Measurements from ENCODE around the gene BCAS3.

The BCAS3 gene

DNA sequence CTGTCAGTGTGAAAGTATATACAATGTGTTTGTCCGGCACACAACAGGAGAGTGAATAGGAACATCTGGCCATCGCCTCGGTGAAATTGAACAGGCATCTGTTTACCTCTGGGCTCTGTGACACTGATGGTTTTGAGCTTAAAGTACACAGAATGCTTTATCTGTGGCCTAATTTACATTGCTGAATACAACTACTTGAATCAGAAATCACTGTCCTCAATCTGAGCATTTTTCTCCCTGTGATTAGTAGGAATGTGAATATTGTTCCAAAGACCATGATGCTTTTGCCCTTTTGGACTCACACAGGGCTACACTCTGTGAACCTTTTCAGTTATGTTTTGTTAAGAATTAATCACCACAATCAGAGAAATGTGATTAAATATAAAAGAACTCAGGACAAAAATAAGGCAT lies 399.0 kb downstream of the BCAS3 start:
- no peak for DNase-seq

GRCh38 chr17:61081959-61082358 lies 404.3 kb downstream of the BCAS3 start:
- no peak for DNase-seq

DNA sequence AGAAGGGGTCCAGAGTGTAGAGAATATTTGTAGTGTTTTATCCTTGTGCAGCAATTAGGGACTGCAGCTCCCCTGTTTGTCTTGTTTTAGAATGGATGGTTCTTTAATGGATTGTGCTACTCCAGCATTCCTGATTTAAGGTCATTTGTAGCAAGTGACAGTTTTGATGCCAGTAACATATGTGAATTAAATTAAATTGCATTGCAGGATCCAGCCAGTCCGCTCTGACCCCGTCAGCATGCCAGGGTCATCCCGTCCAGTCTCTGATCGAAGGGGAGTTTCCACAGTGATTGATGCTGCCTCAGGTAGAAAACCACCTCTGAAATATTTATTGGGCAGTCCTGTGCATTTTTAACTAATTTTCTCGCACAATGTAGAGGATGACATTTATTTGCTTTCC lies 406.6 kb downstream of the BCAS3 start:
- DNase-seq: no peak

DNA sequence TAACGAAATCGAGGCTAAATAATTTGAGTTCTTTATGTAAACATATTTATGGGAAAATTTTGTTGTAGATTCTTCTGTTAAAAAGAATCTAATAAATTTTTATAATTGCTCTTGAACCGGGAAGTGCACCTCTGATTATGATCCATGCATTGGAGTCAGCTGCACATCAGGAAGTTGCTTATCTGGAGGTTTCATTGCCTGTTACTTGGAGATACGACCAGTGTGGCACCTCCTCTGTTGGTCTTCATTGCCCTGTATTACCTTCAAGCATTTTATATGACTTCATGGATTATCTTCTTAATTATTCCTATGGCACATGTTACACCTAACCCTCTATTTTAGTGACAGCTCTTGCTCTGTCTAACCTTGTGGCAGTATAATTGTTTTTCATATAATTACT lies 409.4 kb downstream of the BCAS3 start:
- DNase-seq: no peak

GRCh38 chr17:61088556-61088955 lies 410.9 kb downstream of the BCAS3 start:
- no peak for DNase-seq

DNA sequence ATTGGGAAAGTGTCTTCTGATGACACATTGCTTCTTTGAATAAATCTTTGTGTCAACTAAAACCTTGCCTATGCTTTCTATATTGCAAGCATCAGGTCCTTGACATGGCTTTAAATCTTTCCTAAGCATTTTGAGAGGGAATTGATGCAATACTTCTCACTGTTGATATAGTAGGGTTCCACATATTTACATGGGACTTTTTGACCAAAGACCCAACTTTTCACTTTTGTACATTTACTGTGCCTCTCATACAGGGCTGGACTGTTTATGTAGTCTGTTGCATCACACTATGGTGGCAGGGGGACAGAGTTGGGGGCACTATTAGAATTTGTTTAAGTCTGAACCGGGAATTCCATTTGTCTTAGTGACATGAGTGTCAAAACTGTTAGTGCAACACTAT lies 413.4 kb downstream of the BCAS3 start:
- no peak for DNase-seq

DNA sequence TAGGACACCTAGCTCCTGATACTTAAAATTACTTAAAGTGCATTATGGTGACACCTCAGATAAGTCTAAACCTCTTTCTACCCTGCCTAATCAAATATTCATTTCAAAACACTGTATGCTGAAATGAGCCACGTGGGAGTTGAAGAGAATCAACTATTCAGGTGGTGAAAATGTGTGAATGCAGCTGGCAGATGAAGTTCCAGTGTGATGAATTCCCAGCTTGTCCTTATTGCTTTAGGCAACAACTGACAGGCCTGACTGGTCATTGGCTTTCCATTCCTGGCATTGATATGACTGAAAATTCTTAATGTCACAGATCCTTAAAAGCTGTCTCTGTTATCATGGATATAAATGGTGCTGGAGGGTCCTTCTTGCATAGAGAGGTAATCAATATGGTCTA lies 420.1 kb downstream of the BCAS3 start:
- DNase-seq: no peak

GRCh38 chr17:61106354-61106753 lies 428.7 kb downstream of the BCAS3 start:
- no peak for DNase-seq

DNA sequence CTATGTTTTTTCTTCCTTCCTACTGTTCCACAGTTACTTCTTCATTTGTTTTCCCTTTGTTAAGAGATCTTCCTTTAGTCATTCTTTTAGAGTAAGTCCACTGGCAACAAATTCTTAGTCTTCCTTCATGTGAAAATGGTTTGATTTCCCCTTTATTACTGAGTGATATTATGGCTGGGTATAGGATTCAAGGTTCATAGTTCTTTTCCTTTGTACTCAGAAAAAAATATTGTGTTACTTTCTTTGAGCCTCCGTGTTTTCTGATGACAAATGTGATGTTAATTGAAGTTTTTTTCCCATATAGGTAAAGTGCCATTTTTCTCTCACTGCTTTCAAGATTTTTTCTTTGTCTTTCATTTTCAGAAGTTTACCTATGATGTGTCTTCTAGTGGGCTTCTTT lies 438.9 kb downstream of the BCAS3 start:
- DNase-seq: no peak

GRCh38 chr17:61117983-61118382 lies 440.3 kb downstream of the BCAS3 start:
- no peak for DNase-seq

DNA sequence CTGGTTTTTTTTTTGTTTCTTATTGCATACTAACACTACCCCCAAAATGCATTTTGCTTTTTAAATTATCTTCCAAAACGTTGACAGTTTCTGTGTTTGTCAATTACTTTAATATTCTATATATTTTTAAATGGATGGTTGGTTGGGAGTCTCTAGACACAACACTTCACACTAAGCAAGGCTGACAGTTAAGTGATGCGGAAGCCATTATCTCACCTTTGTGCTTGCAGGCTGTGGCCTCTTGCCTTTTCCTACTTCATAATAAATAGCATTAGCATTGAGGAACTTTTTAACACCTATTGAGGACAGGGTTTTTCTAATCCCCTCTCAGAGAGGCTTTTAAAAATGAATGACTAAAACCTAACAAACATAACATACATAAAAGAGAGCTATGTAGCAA lies 441.2 kb downstream of the BCAS3 start:
- DNase-seq: no peak

- DNase-seq: no peak
Observed at GRCh38 chr17:61122326-61122913, 444.8 kb downstream of the BCAS3 start.

GRCh38 chr17:61124562-61124961 lies 446.9 kb downstream of the BCAS3 start:
- no peak for DNase-seq

- DNase-seq: no peak
Observed at GRCh38 chr17:61126473-61127249, 449.0 kb downstream of the BCAS3 start.

DNA sequence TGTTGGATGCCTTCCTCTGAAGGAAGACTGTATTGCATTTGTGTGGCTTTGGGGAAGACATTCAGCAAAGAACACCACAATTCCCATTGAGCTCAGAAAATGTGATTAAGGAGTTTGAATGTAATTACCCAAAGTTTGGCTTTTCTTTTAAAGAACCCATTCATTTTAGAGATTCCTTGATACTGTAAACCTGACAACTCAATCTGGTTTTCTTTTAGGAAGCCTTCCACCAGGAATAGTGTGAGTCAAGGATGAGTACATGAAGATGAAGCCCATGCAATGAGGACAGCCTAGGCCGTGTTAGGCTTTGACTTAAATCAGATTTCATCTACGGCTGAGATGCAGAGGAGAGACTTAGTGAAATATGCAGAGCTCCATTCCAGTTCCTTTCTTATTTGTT lies 450.3 kb downstream of the BCAS3 start:
- no peak for DNase-seq

DNA sequence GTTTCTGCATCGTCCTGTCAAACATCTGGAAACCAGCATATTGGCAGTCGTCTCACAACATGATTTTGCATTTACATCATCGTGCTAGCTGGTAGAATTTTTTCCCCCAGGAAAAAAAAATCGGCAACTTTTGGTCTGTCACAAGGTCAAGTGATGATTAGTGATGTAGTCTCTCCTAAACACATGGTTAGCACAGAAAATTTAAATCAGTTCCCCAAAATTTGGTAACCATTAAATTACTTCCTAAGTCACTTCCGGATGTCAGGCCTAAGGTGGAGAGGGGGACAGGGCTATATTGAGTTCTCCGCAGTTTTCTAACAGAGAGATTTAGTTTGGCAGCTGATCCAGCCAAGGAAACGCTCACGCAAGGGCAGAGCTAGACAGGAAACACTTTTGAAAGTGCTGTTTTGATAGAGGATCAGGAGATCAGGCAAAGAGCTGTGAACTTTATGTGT lies 451.0 kb downstream of the BCAS3 start:
- DNase-seq: no peak

DNA sequence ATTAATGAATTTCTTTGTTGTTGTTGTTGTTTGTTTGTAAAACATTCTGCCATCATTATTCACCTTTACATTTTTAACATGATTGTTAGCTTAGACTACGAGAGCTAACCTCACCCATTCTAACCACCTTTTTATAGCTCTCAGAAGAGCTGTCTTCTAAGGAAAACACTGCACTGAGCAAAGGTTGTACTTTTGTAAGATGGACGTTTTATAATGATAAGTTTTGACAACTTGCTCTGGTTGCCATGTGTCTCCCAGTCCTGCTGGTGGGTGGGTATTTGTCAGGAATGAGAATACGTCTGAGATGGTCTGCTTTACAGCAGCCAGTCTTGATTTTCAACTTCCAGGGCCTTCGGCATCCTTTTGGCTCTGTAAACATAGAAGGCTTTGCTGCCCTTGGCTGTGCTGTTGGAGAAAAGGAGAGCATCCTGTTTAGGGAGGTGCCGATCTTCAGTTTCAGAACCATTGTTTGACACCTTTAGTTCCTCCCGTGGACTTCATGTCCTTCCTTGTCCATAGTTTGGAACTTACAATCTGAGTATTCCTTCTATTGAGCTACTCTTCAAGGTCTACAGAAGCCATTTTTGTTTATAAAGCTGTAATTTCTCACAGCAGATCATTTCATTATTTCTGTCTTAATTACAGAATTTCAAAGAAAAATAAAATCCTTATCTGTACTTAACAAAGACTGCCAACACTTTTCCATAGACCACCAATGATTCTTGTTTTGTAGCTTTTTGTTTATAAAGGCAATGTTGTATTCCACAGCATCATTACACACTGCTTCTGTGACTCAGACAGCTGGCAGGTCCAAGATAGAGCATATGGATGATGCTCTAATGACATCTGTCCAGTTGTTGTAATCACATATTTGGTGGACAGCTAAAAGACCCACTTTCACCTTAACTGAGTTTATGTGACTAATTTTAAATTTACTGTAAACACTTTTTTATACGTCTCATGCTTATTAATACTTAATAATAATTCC lies 451.9 kb downstream of the BCAS3 start:
- no peak for DNase-seq

DNA sequence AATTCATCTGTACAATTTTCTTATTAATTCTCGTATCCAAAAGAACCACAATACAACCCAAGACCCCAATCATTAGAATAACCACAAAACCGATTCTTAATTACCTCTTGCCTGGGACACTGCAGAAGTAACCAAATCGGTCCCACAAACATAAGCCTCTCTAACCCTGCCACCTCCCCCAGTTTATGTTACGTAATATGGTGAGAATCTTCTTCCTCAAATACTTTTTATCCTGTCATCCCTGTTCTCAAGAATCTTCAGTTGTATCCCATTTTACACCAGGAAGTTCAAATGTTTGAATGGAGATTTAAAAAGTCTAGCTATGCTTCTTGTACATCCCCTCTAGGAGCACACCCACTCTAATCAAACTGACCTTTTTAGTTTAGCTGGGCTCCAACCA lies 452.7 kb downstream of the BCAS3 start:
- DNase-seq: no peak

DNA sequence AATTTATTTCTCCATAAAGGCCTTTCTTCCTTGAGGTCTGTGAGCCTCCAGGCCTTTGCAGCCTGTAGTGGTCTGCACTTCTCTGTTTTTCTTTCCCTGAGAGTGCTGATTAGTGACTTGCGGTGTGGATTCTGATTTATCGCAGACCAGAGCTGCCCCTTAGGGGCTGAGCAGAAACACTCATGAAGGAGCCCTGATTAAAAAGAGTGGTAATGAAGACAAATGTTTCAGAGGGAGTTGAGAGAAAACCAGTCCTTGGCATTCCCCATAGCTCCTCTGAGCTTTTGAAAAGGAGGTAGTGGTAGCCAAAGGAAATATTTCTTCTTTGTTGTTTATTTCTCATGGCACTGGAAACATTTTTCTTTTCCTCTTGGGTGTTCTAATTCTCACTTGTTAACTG lies 453.9 kb downstream of the BCAS3 start:
- DNase-seq: no peak

- no peak for DNase-seq
Observed at GRCh38 chr17:61132524-61132923, 454.9 kb downstream of the BCAS3 start.

GRCh38 chr17:61133853-61134252 lies 456.2 kb downstream of the BCAS3 start:
- no peak for DNase-seq

- no peak for DNase-seq
Observed at GRCh38 chr17:61134551-61135235, 457.0 kb downstream of the BCAS3 start.

DNA sequence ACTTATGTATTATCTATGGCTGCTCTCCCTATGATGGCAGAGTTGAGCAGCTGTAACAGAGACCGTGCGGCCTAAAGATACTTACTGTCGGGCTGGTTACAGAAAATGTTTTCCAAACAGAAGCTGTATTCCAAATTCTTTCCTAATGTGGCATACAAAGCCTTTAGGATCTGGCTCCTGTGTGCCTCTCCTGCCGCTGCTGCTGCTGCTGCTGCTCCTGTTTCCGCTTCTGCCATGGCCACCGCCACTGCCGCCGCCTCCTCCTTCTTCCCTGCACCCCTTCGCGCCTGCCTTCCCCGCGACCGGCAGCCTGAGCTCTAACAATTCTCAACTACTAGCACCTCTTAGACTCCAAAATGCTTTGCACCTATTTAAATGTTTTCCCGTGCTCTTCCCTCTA lies 458.1 kb downstream of the BCAS3 start:
- DNase-seq: no peak
